ENCODE measurements around the gene LAMC3.

LAMC3 gene

GRCh38 chr9:131013015-131013755 lies 4.2 kb downstream of the LAMC3 start:
- no peak for DNase-seq

- DNase-seq: no peak
These were observed 5.0 kb downstream of the LAMC3 start for GRCh38 chr9:131013771-131014676.

GRCh38 chr9:131015112-131015511 lies 6.1 kb downstream of the LAMC3 start:
- DNase-seq: no peak

GRCh38 chr9:131015876-131016397 lies 7.0 kb downstream of the LAMC3 start:
- no peak for DNase-seq

DNA sequence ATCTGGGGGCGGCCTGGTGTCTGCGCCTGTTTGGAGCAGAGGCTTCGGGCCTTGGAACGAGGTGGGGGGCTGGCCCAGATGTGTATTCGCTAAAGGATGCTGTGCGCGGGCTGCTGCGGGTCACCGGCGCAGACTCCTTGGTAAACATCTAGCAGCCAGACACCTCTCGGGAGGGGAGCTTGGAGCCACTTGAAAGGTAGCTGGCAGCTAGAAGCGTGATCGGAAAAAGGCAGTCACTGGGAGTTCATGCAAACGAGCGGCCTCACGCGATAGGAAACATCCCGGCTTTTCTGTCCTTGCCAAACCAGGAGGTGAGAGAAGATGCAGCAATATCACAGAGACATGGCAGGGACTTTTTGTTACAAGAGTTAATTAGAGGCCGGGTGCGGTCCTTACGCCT lies 8.1 kb downstream of the LAMC3 start:
- no peak for DNase-seq

- DNase-seq: no peak
These were observed 9.6 kb downstream of the LAMC3 start for GRCh38 chr9:131018621-131019020.

DNA sequence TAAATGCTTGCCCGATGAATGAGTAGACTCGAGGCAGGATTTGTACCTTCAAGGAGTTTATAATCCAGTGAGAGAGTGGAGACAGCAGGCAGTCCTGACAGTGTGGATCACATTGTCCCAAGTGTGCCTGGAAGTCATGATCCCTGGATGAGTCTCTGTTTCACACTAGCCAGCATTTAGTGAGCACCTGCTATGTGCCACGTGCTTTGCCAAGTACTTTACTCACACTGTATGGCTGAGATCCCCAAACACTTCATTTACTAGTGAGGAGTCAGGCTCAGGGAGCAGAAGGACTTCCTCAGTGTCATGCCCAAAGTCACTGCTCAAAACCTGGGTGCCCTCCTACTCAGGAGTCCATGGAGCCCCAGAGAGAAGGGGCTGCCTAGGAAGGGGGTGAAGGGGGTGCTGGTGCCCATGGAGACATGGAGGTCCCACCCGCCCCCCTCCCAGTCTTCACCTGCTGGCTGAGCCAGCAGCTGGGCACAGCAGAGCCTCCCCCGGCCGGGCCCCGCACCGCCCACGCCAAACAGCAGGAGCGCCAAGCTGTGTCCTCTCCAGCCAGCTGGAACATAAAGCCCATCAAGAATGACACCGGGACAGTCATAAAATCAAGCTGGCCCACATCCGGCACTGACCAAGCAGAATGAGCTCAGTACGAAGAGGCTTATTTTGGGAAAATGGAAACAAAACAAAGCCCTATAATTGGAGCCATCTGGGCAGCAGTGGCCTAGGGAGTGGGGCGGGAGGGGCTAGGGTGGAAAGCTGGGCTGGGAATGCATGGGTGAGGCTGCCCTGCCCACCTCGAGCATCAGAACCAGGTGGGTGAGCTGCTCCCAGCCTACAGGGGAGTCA lies 10.6 kb downstream of the LAMC3 start:
- DNase-seq: no peak

DNA sequence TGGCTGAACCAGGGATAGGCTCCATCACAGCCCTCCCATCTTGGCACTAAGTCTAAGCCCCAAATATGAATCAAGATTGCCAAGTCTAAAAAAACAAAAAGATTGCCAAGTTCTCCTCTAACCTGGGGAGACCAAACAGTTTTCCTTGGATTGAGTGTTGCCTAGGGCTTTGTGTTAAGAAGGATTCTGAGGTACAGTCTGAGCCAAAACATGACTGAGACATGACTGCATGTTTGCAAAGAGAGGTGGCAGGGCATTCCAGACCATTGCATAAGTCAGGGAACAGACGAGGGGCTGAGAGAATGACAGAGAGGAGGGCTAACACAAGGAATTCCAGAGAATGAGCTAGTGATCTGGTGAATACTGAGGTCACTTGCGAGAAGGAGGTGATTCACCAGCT lies 11.4 kb downstream of the LAMC3 start:
- no peak for DNase-seq

DNA sequence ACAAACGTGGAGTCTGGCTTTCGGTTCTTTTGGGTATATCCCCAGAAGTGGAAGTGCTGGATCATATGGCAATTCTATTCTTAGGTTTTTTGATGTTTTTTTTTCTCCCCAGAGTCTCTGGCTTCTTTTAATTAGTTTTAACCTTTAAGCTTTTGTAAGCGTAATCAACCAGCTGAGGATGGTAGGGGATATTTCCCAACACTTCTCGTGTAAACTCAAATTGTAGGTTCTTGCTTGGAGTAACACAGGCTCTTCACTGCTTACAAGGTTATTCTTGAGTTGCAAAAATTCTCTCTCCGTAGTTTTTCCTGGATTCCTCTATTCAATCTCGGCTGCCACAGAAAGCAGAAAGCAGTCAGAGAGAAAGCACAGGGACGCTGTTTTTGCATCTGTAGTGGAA lies 11.9 kb downstream of the LAMC3 start:
- DNase-seq: no peak

DNA sequence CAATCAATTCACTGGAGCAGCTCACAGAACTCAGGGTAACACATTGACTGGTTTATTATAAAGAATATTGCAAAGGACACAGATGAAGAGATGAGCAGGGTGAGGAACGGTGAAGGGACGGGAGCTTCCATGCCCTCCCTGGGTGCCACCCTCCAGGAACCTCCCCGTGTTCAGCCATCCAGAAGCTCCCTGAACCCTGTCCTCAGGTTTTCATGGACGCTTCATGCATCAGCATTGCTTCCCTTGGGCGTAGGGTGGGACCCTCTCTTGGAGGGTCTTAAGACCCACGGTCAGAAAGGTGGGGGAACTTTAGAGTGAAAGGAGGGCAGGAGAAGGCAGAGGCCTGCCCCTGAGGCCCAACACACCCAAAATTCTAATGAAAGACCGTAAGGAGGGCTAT lies 12.8 kb downstream of the LAMC3 start:
- DNase-seq: no peak

GRCh38 chr9:131024978-131025868 lies 16.2 kb downstream of the LAMC3 start:
- DNase-seq: no peak

GRCh38 chr9:131025953-131026858 lies 17.2 kb downstream of the LAMC3 start:
- no peak for DNase-seq

DNA sequence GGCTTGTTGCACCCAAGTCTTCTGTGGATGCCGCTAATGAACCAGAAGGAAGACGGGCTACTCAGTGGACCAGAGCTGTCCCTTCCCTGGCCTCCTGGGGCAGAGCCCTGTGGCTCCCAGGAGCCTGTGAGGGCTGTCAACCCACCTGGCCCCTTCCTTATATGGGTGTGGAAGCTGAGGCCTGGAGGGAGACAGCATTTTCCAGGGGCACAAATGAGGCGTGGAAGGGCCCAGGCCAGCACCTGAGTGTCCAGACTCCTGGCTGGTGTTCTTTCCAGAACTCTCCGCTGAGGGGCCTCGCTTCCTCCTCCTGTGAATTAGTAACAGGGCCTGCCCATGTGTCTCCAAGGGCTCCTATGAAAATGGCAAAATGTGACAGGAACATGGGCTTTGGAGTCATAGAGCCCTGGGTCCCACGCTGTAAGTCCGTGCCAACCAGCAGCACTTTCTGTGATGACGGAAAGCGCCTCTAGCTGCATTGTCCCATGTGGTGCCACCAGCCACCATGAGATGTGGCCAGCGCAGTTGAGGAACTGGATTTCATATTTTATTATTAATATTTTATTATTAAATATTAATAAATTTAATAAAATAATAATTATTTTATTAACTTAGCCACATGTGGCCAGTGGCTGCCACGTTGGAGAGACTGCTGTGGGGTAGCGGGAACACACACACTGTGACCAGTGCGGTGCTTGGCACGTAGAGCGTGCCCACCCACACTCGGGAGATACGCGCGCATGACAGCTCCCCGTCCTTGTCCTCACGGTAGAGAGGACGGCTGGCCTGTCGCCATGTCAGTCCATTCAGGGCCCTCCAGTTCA lies 18.3 kb downstream of the LAMC3 start:
- no peak for DNase-seq

DNA sequence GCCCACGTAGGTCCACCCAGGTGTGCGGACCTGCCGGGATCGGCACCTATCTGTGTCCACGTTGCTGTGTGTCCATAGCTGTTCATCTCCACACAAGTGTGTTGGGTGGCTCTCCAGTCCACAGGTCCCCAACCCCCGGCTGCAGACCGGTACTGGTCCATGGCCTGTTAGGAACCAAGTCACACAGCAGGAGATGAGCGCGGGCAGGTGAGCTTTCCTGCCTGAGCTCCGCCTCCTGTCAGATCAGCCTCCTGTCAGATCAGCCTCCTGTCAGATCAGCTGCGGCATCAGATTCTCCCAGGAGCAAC lies 18.9 kb downstream of the LAMC3 start:
- no peak for DNase-seq

DNA sequence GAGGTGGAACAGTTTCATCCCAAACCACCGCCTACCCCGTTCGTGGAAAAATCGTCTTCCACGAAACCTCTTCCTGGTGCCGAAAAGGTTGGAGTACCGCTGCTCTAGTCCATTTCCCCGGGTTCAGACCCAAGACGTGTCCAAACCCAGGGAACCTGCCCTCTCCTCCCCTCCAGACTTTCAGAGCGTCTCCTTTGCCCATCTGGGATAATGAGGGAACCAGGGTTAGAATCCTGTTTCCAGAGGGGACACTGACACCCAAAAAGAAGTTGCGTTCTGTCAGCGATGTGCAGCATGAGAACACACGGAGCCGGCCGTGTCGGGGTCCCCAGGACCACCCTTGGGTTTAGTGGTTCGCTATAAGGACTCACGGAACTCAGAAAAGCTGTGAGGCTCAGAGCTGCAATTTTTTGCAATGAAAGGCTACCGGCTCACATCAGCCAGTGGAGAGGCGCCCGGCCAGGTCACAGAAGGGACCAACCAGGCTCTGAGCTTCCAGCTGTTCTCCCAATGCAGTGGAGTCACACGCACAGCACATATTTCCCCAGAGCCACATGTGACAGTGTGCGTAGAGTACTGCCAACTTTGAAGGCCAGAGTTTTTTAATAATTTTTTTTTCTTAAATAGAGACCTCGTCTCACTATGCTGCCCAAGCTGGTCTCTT lies 19.4 kb downstream of the LAMC3 start:
- DNase-seq: no peak

DNA sequence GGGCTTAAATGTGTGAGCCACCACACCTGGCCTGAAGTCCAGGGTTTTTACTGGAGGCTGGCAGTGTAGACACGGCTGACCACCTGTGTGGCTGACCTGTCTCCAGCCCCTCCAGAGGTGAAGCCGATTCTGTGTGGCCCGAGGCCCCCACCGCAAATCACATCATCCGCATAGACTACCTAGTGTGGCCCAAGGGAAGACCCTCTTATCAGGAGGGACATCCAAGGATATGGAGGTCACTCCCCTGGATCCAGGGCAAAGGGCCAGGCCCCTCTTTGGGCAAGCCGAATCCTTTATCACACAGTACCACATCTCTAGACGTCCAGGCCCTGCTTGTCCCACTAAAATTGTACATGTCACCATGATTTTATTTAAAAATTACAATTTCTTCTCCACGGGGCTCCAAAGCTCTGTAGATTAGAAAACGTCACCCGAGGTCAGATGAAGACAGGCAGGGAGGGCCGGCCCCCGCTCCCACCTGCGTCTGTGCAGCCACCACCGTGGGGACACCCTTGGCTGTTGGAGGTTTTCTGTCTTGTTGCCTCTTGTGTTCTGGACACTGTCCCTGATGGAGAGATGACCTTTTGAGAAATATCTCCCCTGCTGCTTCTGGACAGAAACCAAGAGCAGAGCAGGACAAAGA lies 20.1 kb downstream of the LAMC3 start:
- no peak for DNase-seq

- no peak for DNase-seq
These were observed 20.6 kb downstream of the LAMC3 start for GRCh38 chr9:131029574-131029952.

DNA sequence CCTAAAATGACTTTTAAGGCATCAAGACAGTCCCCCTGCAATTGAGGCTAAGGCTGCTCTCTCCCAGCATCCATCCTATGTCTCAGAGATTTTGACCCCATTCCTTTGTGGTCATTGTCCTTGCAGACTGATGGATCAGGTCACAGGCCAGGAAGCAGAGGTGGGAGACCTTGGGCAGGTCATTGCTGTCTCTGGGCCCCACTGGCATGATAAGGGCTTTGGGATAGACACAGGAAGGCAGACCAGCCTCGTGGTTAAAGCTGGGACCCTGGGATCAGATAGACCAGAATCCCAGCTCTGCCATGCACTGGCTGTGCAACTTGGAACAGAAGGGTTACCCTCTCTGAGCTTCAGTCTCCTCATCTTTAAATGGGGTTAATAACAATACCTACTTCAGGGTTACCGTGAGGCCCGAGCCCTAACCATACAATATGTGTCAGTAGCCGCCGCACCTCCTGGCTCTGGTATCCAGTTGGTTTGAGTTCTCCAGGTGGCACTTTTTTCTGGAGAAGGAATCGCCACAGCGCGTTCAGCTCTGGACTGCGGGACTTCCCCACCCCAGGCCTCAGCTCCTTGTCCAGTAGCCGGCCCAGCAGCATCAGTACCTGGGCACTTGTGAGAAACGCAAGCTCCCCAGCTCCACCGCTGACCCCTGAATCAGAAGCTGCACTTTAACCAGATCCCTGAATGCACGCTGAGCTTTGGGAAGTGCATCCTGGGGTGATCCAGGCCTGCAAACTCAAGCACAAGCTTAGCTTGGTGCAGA lies 21.4 kb downstream of the LAMC3 start:
- no peak for DNase-seq

Measured in NCI-H1694 (cell line).